Stomach (tissue), 9 donors: ENCODE measurements around the gene MFSD6L. TPM values are rescaled to one million over a fixed set of nuclear protein-coding genes. Genes with fewer than 3 reads are reported as not detected.

Experiments used
- DNase-seq, 2 donors: peaks; one replicate each; pipeline versions ENCODE4 v3.0.0 to v3.0.0-alpha.2; 2013 to 2019
- H3K27ac ChIP-seq, 5 donors: fragments of 200-600 bp in 4 of 5; sonication (generic) in 4 of 5; one replicate each; pipeline ENCODE4 v1.5.1; 2013 to 2019; ENCODE audit warnings: mild to moderate bottlenecking in 1 of 5, moderate library complexity in 1 of 5
- H3K27me3 ChIP-seq, 3 donors: fragments of 200-600 bp; sonication (generic); one replicate each; pipeline ENCODE4 v1.5.1; 2017 to 2019; ENCODE audit warnings: mixed run types in 1 of 3
- H3K36me3 ChIP-seq, 4 donors: fragments of 200-600 bp; sonication (generic); 1 replicate in 3 of 4; 2 replicates in 1 of 4; pipeline ENCODE4 v1.5.1; 2016 to 2019
- H3K4me1 ChIP-seq, 4 donors: fragments of 200-600 bp; sonication (generic); one replicate each; pipeline ENCODE4 v1.5.1; 2016 to 2019
- H3K4me3 ChIP-seq, 4 donors: fragments of 200-600 bp; sonication (generic) in 3 of 4; one replicate each; pipeline ENCODE4 v1.5.1; 2016 to 2019; ENCODE audit warnings: mild to moderate bottlenecking in 1 of 4
- H3K9me3 ChIP-seq, 4 donors: fragments of 200-600 bp; sonication (generic); one replicate each; pipeline ENCODE4 v1.5.1; 2016 to 2019
- EP300 ChIP-seq: sonication (generic); formaldehyde crosslinking; IDR thresholded peaks from one replicate; pipeline ENCODE4 v1.6.1; 2017; ENCODE audit warnings: antibody characterized with exemption
- POLR2A ChIP-seq, 4 donors: fragments of 450-650 bp; IDR thresholded peaks; one replicate each; pipeline ENCODE4 v1.6.1; 2016; ENCODE audit warnings: antibody characterized with exemption in 4 of 4, control low read depth in 2 of 4, mild to moderate bottlenecking in 1 of 4, moderate library complexity in 1 of 4
- POLR2AphosphoS5 ChIP-seq, 3 donors: sonication (generic); formaldehyde crosslinking; IDR thresholded peaks; one replicate each; pipeline ENCODE4 v1.6.1; 2016; ENCODE audit warnings: antibody characterized with exemption in 3 of 3
- WGBS, 5 donors: extraction: QIAGEN DNeasy Blood & Tissue Kit in 3 of 5; methylation state at CpG; one replicate each; pipeline versions ENCODE4 v1.1.5 to v1.1.7; 2013 to 2018; 5-methylcytosine and 5-hydroxymethylcytosine counted together
- intact Hi-C: fragments of 100-400 bp; cut with DNase I; formaldehyde crosslinking; loops from one replicate; pipeline ENCODE4 v1.15.1; 2023; ENCODE audit warnings: low total_unique reads
- polyA plus RNA-seq, 3 donors: library from polyadenylated mRNA; stranded (reverse); fragments of 200-250 nt; gene quantifications; one replicate each; pipeline ENCODE4 v1.2.3, GENCODE V29; 2013
- total RNA-seq, 5 donors: library from RNA; depleted of rRNA; stranded (reverse); fragments of >200 nt; gene quantifications; one replicate each; pipeline versions ENCODE4 v1.1.0 to v1.2.3, GENCODE V29; 2014 to 2016
- TF ChIP-seq, protein P1 (sequence below), 7 experiments: fragments of 450-650 bp in 4 of 7; fragments of 200-600 bp in 3 of 7; sonication (generic) in 3 of 7; IDR thresholded peaks; one replicate each; pipeline ENCODE4 v1.5.1; 2016 to 2019; ENCODE audit warnings: antibody characterized with exemption in 7 of 7, control low read depth in 2 of 7, mild to moderate bottlenecking in 1 of 7
- donor health status: healthy with polysubstance abuse.
- donor health status: Bipolar disorder and iron deficiency.
- donor health status: healthy.

MFSD6L gene
- total and polyA plus RNA-seq, 8 donors = 0.76 to 22.6 (median 4.5) TPM; not detected in 2

DNA sequence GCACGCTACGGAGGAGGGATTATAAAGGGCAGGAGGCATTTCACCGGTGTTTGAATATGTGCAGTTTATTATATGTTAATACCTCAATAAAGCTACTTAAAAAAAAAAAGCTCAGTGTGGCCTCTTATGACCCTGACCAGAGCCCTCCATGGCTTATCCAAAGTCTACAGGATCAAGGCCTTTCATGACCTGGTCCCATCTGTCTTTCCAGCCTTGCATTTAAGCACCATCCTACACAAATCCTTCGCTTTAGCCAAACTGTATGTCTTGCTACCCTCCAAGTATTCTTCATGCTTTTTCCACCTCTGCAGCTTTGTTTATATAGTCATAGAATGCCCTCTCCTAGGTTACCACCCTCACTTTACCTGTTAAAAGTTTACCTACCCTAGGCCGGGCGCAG is 6.5 kb downstream of the MFSD6L start:
- DNase-seq = no peak
- TF ChIP-seq EP300 = no peak
- no peak for TF ChIP-seq POLR2A (IDR thresholded peaks at IDR 0.05)
- peaks cover 0 to 12% (median 9%) of the 10 kb centered on the region in 4 donors for H3K9me3 ChIP-seq
- peaks cover 0 to 23% (median 6%) of the 10 kb centered on the region in 4 donors for H3K4me1 ChIP-seq
- intact Hi-C loops = no loop called here
- H3K36me3 ChIP-seq = no peaks in the 10 kb centered on the region
- no peak overlapping the region for H3K27ac ChIP-seq
- WGBS, 5 donors = 66 to 83% (median 79%) methylated on average over 5 to 6 of the region's 6 CpGs
- no peak overlapping the region for H3K4me3 ChIP-seq
- no peaks in the 10 kb centered on the region for H3K27me3 ChIP-seq

DNA sequence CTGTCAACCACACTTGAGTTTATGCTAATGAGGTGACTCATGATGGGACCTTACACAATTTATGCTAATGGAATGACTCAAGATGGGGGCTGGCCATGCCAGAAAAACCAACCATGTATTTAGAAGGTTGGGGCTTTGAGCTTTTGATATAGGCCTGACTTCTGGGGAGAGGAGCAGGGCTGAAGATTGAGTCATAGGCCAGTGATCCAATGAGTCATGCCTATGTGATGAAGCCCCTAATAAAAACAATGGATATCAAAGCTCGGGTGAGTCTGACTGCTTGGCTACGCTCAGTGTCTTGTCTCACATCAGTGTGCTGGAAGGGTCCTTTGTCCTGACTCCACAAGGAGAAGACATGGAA is 7.3 kb downstream of the MFSD6L start:
- H3K27me3 ChIP-seq = no peaks in the 10 kb centered on the region
- peaks cover 0 to 23% (median 6%) of the 10 kb centered on the region in 4 donors for H3K4me1 ChIP-seq
- intact Hi-C loops = no loop called here
- WGBS, 5 donors = 76 to 92% (median 80%) methylated on average over 2 of the region's 2 CpGs
- peaks cover 0 to 12% (median 9%) of the 10 kb centered on the region in 4 donors for H3K9me3 ChIP-seq
- DNase-seq = no peak
- H3K27ac ChIP-seq = no peak overlapping the region
- TF ChIP-seq POLR2A (IDR thresholded peaks at IDR 0.05) (no peak), POLR2AphosphoS5 (IDR thresholded peaks at IDR 0.05) (no peak), EP300 (no peak)
- TF ChIP-seq, protein P1, sequence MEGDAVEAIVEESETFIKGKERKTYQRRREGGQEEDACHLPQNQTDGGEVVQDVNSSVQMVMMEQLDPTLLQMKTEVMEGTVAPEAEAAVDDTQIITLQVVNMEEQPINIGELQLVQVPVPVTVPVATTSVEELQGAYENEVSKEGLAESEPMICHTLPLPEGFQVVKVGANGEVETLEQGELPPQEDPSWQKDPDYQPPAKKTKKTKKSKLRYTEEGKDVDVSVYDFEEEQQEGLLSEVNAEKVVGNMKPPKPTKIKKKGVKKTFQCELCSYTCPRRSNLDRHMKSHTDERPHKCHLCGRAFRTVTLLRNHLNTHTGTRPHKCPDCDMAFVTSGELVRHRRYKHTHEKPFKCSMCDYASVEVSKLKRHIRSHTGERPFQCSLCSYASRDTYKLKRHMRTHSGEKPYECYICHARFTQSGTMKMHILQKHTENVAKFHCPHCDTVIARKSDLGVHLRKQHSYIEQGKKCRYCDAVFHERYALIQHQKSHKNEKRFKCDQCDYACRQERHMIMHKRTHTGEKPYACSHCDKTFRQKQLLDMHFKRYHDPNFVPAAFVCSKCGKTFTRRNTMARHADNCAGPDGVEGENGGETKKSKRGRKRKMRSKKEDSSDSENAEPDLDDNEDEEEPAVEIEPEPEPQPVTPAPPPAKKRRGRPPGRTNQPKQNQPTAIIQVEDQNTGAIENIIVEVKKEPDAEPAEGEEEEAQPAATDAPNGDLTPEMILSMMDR (IDR thresholded peaks at IDR 0.05) = no peak
- no peak overlapping the region for H3K4me3 ChIP-seq
- no peaks in the 10 kb centered on the region for H3K36me3 ChIP-seq

DNA sequence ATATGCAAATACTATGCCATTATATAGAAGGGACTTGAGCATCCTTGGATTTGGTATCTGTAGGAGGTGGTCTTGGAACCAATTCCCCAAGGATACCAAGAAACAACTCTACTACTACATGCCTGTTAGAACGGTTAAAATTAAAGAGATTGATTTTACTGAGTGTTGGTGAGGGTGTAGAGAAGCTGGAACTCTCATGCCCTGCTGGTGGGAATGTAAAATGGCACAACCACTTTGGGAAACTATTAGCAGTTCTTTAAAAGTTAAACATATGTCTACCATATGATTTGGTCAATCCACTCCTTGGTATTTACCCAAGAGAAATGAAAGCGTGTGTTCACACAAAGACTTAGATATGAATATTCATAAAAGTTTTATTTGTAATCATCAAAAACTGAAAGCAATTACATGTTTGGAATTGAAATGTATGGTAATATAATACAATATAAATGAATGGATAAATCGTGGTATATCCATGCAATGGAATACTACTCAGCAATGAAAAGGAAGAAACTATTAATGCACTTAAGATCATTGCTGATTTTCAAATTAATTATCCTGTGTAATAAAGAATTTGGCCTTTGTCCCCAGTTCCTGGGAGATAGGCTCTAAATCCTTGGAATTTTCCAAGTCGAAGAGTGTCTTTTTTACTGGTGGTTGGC is 7.8 kb downstream of the MFSD6L start:
- Histone ChIP-seq H3K9me3 (peaks cover 0 to 12% (median 9%) of the 10 kb centered on the region in 4 donors), H3K36me3 (no peaks in the 10 kb centered on the region), H3K27ac (no peak overlapping the region), H3K4me3 (no peak overlapping the region), H3K4me1 (peaks cover 0 to 23% (median 6%) of the 10 kb centered on the region in 4 donors), H3K27me3 (no peaks in the 10 kb centered on the region)
- TF ChIP-seq EP300 = no peak
- TF ChIP-seq POLR2A (IDR thresholded peaks at IDR 0.05) = no peak
- TF ChIP-seq, protein P1 (IDR thresholded peaks at IDR 0.05) = peak in 1 of 7 experiments; percentile 8
- TF ChIP-seq POLR2AphosphoS5 (IDR thresholded peaks at IDR 0.05) = no peak
- 72 to 93% (median 86%) methylated on average over 4 of the region's 4 CpGs for WGBS, 5 donors
- DNase-seq = no peak
- intact Hi-C loops = no loop called here

DNA sequence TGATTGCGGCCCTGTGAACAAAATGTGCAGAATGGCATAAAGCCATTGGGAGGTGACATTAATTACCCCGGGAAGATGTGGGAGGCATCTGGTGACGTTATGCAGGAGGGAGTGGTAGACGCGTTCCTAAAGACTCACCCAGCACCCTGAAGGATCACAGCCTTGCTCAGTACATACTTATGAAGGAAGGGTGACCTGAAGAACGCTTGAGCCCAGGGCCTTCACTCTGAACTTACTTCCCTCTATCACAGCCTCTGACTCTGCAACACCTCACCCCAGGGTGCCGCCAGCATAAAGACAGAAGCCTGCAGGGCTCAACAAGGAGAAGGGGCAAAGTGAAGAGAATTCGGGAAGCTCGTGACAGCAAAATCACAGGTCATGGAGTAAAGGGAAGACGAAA is 9.4 kb downstream of the MFSD6L start:
- Histone ChIP-seq H3K4me3 (no peak overlapping the region), H3K36me3 (no peaks in the 10 kb centered on the region), H3K27ac (peak overlapping the region in 1 of 5 donors; percentile 44), H3K9me3 (peaks cover 0 to 12% (median 9%) of the 10 kb centered on the region in 4 donors), H3K27me3 (no peaks in the 10 kb centered on the region), H3K4me1 (peaks cover 0 to 23% (median 10%) of the 10 kb centered on the region in 4 donors)
- TF ChIP-seq POLR2A (IDR thresholded peaks at IDR 0.05) = no peak
- TF ChIP-seq, protein P1 (IDR thresholded peaks at IDR 0.05) = no peak
- no peak for TF ChIP-seq EP300
- TF ChIP-seq POLR2AphosphoS5 (IDR thresholded peaks at IDR 0.05) = no peak
- DNase-seq = peak in 1 of 2 donors; percentile 40
- intact Hi-C loops = no loop called here
- 39 to 59% (median 51%) methylated on average over 10 of the region's 10 CpGs for WGBS, 5 donors

DNA sequence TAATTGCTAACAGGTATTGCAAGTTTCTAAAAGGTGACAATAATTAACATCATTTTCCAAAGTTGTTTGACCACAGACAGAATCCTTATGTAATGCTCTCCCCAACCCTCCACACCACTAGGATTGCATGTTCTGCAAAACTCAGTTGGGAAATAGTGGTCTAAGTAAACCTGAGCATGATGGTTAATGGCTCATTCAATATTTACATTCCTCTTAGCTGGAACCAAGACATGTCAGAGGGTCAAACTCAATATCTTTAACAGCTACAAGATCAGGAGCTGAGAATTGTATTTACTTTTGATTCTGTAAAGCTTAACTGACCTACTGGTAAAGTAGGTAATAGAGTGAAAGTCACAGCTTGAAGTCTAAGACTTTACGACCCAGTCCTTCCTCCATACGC is 10.2 kb downstream of the MFSD6L start:
- intact Hi-C loops = no loop called here
- no peak overlapping the region for H3K4me3 ChIP-seq
- WGBS, 5 donors = 22 to 78% (median 43%) methylated on average over 2 of the region's 2 CpGs
- H3K9me3 ChIP-seq = peaks cover 0 to 12% (median 9%) of the 10 kb centered on the region in 4 donors
- no peak for TF ChIP-seq POLR2A (IDR thresholded peaks at IDR 0.05)
- TF ChIP-seq, protein P1 (IDR thresholded peaks at IDR 0.05) = no peak
- TF ChIP-seq POLR2AphosphoS5 (IDR thresholded peaks at IDR 0.05) = no peak
- peak in 1 of 2 donors; percentile 41 for DNase-seq
- H3K27ac ChIP-seq = peak overlapping the region in 2 of 5 donors; percentile 41 to 44
- H3K27me3 ChIP-seq = no peaks in the 10 kb centered on the region
- no peaks in the 10 kb centered on the region for H3K36me3 ChIP-seq
- H3K4me1 ChIP-seq = peaks cover 0 to 17% (median 10%) of the 10 kb centered on the region in 4 donors
